GM12874 (cell line): Measurements from ENCODE around the gene APOA1.

Experiments used
- TF ChIP-seq, protein P1 (sequence below): IDR thresholded peaks from 2 replicates; pipeline ENCODE4 v1.5.1; 2011; ENCODE audit warnings: low read depth, mild to moderate bottlenecking, control low read depth, low read length, moderate library complexity; ENCODE audit not compliant: insufficient read depth

The APOA1 gene

GRCh38 chr11:116874251-116874650 lies 36.8 kb upstream of the APOA1 start:
- TF ChIP-seq, protein P1, sequence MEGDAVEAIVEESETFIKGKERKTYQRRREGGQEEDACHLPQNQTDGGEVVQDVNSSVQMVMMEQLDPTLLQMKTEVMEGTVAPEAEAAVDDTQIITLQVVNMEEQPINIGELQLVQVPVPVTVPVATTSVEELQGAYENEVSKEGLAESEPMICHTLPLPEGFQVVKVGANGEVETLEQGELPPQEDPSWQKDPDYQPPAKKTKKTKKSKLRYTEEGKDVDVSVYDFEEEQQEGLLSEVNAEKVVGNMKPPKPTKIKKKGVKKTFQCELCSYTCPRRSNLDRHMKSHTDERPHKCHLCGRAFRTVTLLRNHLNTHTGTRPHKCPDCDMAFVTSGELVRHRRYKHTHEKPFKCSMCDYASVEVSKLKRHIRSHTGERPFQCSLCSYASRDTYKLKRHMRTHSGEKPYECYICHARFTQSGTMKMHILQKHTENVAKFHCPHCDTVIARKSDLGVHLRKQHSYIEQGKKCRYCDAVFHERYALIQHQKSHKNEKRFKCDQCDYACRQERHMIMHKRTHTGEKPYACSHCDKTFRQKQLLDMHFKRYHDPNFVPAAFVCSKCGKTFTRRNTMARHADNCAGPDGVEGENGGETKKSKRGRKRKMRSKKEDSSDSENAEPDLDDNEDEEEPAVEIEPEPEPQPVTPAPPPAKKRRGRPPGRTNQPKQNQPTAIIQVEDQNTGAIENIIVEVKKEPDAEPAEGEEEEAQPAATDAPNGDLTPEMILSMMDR: no peak

GRCh38 chr11:116873381-116873780 lies 36.0 kb upstream of the APOA1 start:
- TF ChIP-seq, protein P1: no peak

DNA sequence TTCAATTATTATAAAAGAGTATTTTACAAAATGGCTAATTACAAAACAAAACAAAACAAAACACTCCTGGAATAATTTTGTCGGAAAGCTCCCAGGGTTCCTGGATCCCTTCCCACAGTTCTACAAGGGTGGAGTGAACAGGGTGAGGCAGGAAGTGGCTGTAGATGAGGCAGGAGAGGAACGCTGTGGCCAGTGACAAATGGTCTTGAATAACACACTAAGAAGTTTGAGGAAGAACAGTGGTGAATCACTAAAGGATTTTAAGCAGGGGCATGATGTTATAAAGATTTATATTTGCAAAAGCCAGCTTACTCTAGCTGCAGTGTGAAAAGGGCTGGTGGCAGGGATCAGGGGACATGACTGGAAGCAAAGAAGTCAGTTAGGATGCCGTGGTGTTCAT lies 33.8 kb upstream of the APOA1 start:
- TF ChIP-seq, protein P1: no peak

DNA sequence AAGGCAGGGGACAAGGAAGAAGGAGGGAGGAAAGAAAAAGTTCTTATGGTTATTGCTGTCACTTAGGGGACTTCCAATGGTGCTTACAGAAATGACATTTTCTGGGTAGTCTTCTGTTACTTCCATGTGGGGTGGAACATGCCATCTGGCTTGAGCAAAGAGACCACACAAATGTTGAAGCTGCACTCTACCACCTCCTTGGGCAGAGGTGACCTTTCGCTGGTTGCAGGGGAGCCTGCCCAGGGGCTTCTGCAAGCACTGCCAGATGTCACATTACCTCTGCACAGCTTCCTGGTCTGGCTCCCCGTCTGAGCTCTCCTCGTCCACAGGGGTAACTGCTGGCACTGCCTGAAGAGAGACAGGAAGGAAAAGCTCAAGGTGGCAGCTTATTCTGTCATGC lies 32.6 kb upstream of the APOA1 start:
- TF ChIP-seq, protein P1: no peak

DNA sequence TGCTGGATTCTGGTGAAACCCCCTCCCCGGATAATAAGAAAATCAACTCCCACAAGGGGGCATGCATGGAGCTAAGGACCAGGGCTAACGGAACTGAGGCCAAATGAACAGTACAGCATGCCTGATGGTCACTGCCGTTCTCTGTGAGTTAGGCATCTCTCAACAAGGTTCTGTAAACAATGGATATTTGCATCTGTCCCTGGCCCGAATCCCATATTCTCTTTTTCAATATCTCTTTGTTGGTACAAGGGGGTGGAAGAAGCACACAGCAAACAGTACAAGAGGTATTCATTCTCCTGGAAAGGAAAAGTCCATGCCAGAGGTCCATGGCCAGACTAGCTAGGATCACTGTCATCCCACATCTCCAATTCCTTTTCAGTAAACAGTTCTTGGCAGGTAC lies 32.2 kb upstream of the APOA1 start:
- TF ChIP-seq, protein P1: no peak

GRCh38 chr11:116868066-116868465 lies 30.6 kb upstream of the APOA1 start:
- TF ChIP-seq, protein P1: no peak

DNA sequence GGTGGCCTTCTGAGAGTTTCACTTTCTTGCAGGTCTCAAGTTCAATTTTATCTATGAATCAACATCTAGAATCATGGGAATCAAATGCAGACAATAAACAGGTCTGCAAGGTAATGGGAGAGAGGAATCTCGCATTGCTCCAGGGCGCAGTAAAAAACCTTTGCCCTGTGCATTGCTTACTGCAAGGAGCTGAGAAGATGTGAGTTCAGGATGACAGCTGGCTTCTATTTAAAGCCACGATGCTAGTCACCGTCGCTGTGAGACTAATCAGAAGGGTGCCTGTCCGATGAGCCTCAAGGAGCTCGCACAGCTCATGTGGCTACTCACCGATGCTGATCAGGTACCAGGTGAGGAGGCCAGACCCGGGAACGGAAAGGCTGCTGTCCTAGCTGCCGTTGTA lies 30.2 kb upstream of the APOA1 start:
- TF ChIP-seq, protein P1: no peak
